Omental fat pad (tissue), 4 donors: ENCODE results near the gene NKPD1. TPM values are rescaled to one million over a fixed set of nuclear protein-coding genes. Genes with fewer than 3 reads are reported as not detected.

ENCODE experiments used
- ATAC-seq: fragments of 150-250 bp; one replicate; pipeline ENCODE4 v1.9.1; 2016; ENCODE audit warnings: mild to moderate bottlenecking, moderate library complexity; ENCODE audit not compliant: low FRiP score
- DNase-seq: peaks from one replicate; pipeline ENCODE4 v3.0.0-alpha.2; 2019; ENCODE audit warnings: low spot score
- CTCF ChIP-seq, 3 donors: fragments of 450-650 bp; IDR thresholded peaks; one replicate each; pipeline ENCODE4 v1.5.1; 2016 to 2017; ENCODE audit warnings: antibody characterized with exemption in 3 of 3, mild to moderate bottlenecking in 3 of 3, moderate library complexity in 2 of 3
- total RNA-seq, 4 donors: library from RNA; depleted of rRNA; stranded (reverse); fragments of >200 nt; gene quantifications; one replicate each; pipeline ENCODE4 v1.1.0, GENCODE V29; 2016

NKPD1 gene
- total RNA-seq, 4 donors from 2014 or later = 0.19 to 0.72 TPM; not detected in 2

GRCh38 chr19:45139286-45140143 lies 21.3 kb downstream of the NKPD1 start:
- no peak for TF ChIP-seq CTCF (IDR thresholded peaks at IDR 0.05)
- no peak for ATAC-seq
- DNase-seq = no peak

- ATAC-seq = no peak
- no peak for DNase-seq
These were observed 22.5 kb downstream of the NKPD1 start for GRCh38 chr19:45138303-45138751.

GRCh38 chr19:45137179-45137761 lies 23.5 kb downstream of the NKPD1 start:
- ATAC-seq = no peak
- no peak for TF ChIP-seq CTCF (IDR thresholded peaks at IDR 0.05)
- no peak for DNase-seq

More at GRCh38 chr19:45138303-45138751, 22.5 kb downstream of the NKPD1 start:
- TF ChIP-seq CTCF (IDR thresholded peaks at IDR 0.05) = no peak

- ATAC-seq = no peak
- TF ChIP-seq CTCF (IDR thresholded peaks at IDR 0.05) = no peak
- DNase-seq = no peak
These were observed 24.1 kb downstream of the NKPD1 start for GRCh38 chr19:45136507-45137178.

GRCh38 chr19:45135176-45135885 lies 25.5 kb downstream of the NKPD1 start:
- TF ChIP-seq CTCF (IDR thresholded peaks at IDR 0.05) = no peak
- no peak for ATAC-seq

GRCh38 chr19:45133661-45134060 lies 27.1 kb downstream of the NKPD1 start:
- TF ChIP-seq CTCF (IDR thresholded peaks at IDR 0.05) = no peak
- ATAC-seq = no peak

More at GRCh38 chr19:45135176-45135885, 25.5 kb downstream of the NKPD1 start:
- no peak for DNase-seq

More at GRCh38 chr19:45133661-45134060, 27.1 kb downstream of the NKPD1 start:
- no peak for DNase-seq
